Adipose tissue (tissue), 3 donors: ENCODE results near the gene MAN2C1. TPM values are rescaled to one million over a fixed set of nuclear protein-coding genes. Genes with fewer than 3 reads are reported as not detected.
"Not testable (repeated sequence)": the region's sequence is repeated elsewhere in the genome, so short reads cannot be mapped to it uniquely, and the experiment has no call there.

Experiments
- H3K27ac ChIP-seq: one replicate; pipeline ENCODE4 v1.5.1; 2013; ENCODE audit warnings: low read depth, low read length
- WGBS, 3 donors: extraction: QIAGEN DNeasy Blood & Tissue Kit; methylation state at CpG; one replicate each; pipeline ENCODE4 v1.1.7; 2013; 5-methylcytosine and 5-hydroxymethylcytosine counted together
- polyA plus RNA-seq, 3 donors: library from polyadenylated mRNA; stranded (reverse); fragments of 200-250 nt; gene quantifications; one replicate each; pipeline ENCODE4 v1.2.3, GENCODE V29; 2013
- donor health status: healthy with polysubstance abuse.
- donor health status: Bipolar disorder and iron deficiency.
- donor health status: healthy.

MAN2C1 gene
- polyA plus RNA-seq: 100 to 1,000 TPM in 2 of 3 donors, 10 to 100 TPM in 1; 81.0 to 302 (median 202) TPM

GRCh38 chr15:75367913-75368688 lies at the start of gene MAN2C1:
TSS of gene MAN2C1 (minus strand) at chr15:75368607. CDS start at chr15:75368583, 24 bp downstream.
- peak within 1 kb of the TSS; percentile 93 for H3K27ac ChIP-seq
- 0 to 1% (median 0%) methylated on average over 54 to 67 of the region's 67 CpGs for WGBS, 3 donors

DNA sequence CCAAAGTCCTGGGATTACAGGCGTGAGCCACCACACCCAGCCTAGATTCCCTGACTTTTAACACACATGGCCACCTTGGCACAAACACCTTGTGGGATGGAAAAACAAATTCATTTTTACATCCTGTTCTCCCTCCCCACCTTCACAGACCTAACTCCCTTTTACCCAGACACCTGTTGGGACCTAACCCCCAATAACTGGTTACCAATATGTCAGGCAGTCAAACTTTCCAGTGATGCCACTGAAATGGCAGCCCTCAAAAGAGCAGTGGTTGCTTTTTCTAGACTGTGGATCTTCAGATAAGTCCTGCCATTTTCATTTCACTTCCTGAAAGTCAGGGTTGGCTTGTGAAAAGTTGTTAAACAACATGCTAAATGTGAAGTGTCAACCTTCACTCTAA lies 48.2 kb upstream of the MAN2C1 start:
- no peak overlapping the region for H3K27ac ChIP-seq
- WGBS, 3 donors: 95 to 100% (median 100%) methylated on average over 1 of the region's 1 CpG

GRCh38 chr15:75410196-75410595 lies 41.8 kb upstream of the MAN2C1 start:
- H3K27ac ChIP-seq: no peak overlapping the region
- WGBS, 3 donors: 88 to 92% (median 91%) methylated on average over 6 of the region's 6 CpGs

DNA sequence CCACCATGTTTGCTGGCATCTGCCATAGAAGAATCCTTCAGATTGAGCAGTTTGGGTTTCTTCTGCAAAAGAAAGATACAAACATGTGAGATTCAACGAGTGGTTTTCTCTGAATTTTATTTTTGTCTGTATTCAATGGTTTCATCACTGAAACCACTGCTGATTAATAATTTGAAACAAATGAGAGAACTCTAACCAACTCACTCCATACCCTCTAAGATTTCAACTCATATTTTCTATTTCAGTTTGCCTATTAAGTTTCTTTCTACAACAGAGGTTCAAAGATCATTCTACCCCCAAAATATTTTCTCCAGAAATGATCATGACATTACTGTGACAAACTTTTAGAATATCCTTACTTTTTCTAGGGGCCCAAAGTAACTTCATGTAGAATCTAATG lies 38.7 kb upstream of the MAN2C1 start:
- no peak overlapping the region for H3K27ac ChIP-seq
- 84 to 90% (median 90%) methylated on average over 1 of the region's 1 CpG for WGBS, 3 donors

- H3K27ac ChIP-seq: no peak overlapping the region
- WGBS, 3 donors: 86 to 95% (median 89%) methylated on average over 2 of the region's 2 CpGs
These were observed 35.5 kb upstream of the MAN2C1 start for GRCh38 chr15:75403892-75404291.

DNA sequence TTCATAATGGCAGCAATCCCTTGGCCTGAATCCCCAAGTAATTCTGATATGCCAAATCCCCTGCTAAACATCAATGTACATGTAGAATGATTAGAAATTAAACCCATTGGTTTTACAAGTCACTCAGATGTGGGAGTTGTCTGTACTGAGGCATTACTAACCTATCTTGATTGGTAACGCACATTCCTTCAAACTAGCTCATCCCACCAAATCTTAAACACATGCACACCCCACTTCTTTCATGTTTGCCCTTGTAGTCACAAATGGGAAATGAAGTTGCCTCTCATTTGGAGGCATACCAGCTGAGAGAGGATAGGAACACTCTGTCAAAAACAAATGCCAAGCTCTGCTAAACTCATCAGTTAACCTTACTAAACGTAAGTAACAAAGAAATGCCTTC lies 29.1 kb upstream of the MAN2C1 start:
- no peak overlapping the region for H3K27ac ChIP-seq
- 74 to 86% (median 83%) methylated on average over 2 of the region's 2 CpGs for WGBS, 3 donors

DNA sequence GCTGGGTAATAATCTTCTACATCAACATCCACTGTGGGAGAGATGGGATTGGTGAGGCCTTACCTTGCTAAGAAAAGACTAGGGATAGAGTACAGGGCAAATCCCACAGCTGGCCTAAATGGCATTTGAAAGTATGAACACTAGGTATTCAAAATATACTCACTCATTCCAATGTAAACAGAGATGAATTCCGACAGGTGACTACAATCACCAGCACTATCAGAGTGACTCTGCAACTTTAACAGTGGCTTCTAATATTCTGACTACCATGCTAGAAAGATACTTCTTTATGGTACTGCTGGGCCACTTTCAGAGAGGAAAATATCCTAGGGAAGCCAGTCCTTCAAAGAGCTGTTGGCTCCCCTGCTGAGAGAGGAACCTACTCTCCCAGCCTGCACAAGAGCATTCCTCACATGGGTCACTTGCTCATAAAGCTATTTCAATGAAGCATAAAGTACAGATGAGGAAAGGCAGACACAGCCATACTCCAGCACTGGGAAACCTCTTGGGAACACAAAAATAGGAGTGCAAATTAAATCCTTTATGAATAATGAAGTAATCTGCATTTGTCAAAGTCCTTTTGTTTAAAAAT lies 21.5 kb upstream of the MAN2C1 start:
- 29 to 96% (median 89%) methylated on average over 1 of the region's 1 CpG for WGBS, 3 donors

DNA sequence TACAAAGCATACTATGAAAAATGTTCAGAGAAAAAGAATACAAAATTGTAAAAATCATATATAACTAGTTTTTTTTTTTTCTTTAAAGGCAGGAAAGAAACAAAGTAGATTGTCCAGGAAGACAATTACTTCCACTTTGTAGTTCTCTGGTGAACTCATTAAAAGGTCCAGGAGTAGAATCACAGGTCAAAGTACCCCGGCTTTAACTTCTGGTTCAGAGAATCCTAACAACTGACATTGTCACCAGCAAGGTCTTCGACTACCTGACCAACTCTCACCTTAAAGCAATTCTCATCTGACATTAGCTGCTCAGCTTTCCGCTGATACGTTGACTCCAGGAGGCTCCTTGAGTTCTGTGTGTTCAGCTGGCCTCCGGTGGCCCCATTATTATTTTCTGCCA lies 15.6 kb upstream of the MAN2C1 start:
- not testable (repeated sequence) for H3K27ac ChIP-seq
- WGBS, 3 donors: 45 to 90% (median 82%) methylated on average over 5 of the region's 5 CpGs

More for the DNA sequence above, 21.5 kb upstream of the MAN2C1 start:
- no peak overlapping the region for H3K27ac ChIP-seq

DNA sequence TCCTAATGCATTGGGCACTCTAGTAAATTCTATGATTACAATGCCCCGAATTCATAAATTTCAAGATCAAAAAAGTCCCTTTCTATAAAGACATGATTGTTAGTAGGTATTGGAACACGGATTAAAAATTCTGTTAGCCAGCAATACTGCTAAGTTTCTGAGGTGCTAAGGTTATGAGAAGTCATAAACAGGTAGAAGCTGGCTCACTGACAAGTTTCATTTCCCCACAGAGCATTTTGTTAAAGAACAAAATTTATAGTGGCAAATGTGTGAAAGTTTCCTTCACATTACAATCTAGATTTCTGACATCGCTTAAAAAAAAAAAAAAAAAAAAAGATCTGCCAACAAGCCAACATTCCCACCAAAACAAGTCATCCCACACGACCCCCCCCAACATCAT lies 12.4 kb upstream of the MAN2C1 start:
- 83 to 93% (median 85%) methylated on average over 4 of the region's 4 CpGs for WGBS, 3 donors

GRCh38 chr15:75371901-75372688 lies 3.7 kb upstream of the MAN2C1 start:
- H3K27ac ChIP-seq: no peak overlapping the region
- 95 to 97% (median 95%) methylated on average over 11 of the region's 11 CpGs for WGBS, 3 donors

More for the DNA sequence above, 12.4 kb upstream of the MAN2C1 start:
- no peak overlapping the region for H3K27ac ChIP-seq

DNA sequence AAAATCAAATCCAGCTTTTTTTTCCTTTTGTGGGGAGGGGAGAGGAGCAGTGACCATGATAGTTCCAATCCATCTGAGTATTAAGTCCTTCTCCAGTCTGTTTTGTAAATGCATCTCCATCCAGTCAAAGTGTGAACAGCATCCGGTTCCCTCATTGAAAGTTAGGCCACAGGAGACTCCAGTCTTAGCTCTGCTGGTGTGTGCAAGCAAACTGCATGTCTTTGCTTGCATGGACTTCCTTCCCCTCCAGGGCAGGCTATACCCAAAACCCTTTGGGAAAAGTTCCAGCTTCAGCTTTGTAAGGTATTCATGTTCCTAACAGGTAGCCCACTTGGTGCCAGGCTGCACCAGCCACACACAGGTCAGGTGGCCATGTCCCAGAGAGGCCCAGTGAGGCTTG lies 3.1 kb upstream of the MAN2C1 start:
- no peak overlapping the region for H3K27ac ChIP-seq
- whole genome bisulfite sequencing, 3 donors: 84 to 100% (median 88%) methylated on average over 1 of the region's 1 CpG

GRCh38 chr15:75369897-75370581 lies 1.6 kb upstream of the MAN2C1 start:
- H3K27ac ChIP-seq: no peak overlapping the region
- 93 to 96% (median 94%) methylated on average over 7 of the region's 7 CpGs for WGBS, 3 donors

- 2 to 6% (median 6%) methylated on average over 23 of the region's 23 CpGs for WGBS, 3 donors
- no peak overlapping the region for H3K27ac ChIP-seq
These were observed 357 bp upstream of the MAN2C1 start for GRCh38 chr15:75368689-75369239.

DNA sequence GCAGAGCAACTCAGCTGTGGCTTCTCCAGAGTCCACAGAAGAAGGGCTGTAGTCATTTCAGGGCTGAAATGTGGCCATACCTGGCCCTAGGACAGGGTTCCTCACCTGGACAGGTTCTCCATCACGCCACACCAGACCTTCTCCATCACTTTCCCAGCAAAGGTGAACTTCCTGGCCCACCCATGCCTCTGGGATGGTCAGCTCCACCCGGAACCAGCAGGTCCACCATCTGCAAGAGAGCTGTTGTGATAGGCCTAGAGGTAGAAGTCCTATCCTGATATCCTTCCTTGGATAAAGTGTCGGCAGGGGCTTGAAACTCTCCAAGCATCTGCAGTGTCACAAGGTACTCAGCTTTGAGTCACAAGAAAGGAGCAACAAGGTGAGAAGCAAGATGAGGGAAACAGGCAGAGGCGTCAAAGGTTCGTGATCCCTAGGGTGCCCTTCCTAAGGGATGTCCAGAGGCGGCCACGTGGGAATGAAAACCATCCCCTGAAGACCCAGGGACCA lies 948 bp downstream of the MAN2C1 start:
- 33 to 42% (median 40%) methylated on average over 7 of the region's 7 CpGs for WGBS, 3 donors
- no peak overlapping the region for H3K27ac ChIP-seq

- no peak overlapping the region for H3K27ac ChIP-seq
These were observed 1.4 kb downstream of the MAN2C1 start for GRCh38 chr15:75367006-75367405.

DNA sequence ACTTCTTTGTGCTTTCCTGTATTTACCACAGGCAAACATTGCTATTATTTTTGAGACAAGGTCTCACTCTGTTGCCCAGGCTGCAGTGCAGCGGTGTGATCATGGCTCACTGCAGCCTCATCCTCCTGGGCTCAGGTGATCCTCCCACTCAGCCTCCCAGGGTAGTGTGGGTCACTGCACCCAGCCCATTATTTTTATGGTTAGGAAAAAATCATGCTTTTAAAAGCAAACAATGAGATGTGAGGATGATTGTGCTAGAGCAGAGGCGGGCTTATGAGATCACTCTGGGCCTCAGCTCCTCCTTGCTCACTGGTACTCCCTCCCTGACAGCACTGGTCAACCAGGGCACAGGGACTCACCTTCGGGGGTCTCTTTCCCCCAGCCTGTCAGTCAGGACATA lies 2.2 kb downstream of the MAN2C1 start:
- WGBS, 3 donors: 91 to 100% (median 94%) methylated on average over 3 of the region's 3 CpGs
- no peak overlapping the region for H3K27ac ChIP-seq

- WGBS, 3 donors: 91% methylated on average over 6 of the region's 6 CpGs
- H3K27ac ChIP-seq: no peak overlapping the region
These were observed 3.5 kb downstream of the MAN2C1 start for GRCh38 chr15:75364881-75365280.

GRCh38 chr15:75363786-75364185 lies 4.6 kb downstream of the MAN2C1 start:
- H3K27ac ChIP-seq: no peak overlapping the region
- 89 to 96% (median 93%) methylated on average over 9 of the region's 9 CpGs for WGBS, 3 donors
